ENCODE measurements around the gene GLP1R.

DNA sequence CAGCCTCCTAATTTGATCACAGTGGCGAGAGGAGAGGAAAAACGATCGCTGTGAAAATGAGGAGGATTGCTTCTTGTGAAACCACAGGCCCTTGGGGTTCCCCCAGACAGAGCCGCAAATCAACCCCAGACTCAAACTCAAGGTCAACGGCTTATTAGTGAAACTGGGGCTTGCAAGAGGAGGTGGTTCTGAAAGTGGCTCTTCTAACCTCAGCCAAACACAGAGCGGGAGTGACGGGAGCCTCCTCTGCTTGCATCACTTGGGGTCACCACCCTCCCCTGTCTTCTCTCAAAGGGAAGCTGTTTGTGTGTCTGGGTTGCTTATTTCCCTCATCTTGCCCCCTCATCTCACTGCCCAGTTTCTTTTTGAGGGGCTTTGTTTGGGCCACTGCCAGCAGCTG lies 37.7 kb downstream of the GLP1R start:
- TF ChIP-seq, protein P1, sequence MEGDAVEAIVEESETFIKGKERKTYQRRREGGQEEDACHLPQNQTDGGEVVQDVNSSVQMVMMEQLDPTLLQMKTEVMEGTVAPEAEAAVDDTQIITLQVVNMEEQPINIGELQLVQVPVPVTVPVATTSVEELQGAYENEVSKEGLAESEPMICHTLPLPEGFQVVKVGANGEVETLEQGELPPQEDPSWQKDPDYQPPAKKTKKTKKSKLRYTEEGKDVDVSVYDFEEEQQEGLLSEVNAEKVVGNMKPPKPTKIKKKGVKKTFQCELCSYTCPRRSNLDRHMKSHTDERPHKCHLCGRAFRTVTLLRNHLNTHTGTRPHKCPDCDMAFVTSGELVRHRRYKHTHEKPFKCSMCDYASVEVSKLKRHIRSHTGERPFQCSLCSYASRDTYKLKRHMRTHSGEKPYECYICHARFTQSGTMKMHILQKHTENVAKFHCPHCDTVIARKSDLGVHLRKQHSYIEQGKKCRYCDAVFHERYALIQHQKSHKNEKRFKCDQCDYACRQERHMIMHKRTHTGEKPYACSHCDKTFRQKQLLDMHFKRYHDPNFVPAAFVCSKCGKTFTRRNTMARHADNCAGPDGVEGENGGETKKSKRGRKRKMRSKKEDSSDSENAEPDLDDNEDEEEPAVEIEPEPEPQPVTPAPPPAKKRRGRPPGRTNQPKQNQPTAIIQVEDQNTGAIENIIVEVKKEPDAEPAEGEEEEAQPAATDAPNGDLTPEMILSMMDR (conservative IDR thresholded peaks at IDR 0.05; ENCODE audit: low read length): no peak
- no peak for TF ChIP-seq EZH2phosphoT487 (IDR thresholded peaks at IDR 0.05; ENCODE audit: borderline replicate concordance)

Measured in Loucy (cell line).